ENCODE measurements around the gene CD47.

- TF ChIP-seq ZNF416 (CRISPR knock-in tag; IDR thresholded peaks at IDR 0.05) (no peak), ZNF232 (CRISPR knock-in tag; IDR thresholded peaks at IDR 0.05) (no peak), JUN (CRISPR knock-in tag; IDR thresholded peaks at IDR 0.05) (no peak), SP1 (CRISPR knock-in tag; conservative IDR thresholded peaks at IDR 0.05) (no peak), CTCF (IDR thresholded peaks at IDR 0.05) (no peak), JAZF1 (CRISPR knock-in tag; IDR thresholded peaks at IDR 0.05) (no peak), OVOL2 (CRISPR knock-in tag; IDR thresholded peaks at IDR 0.05; ENCODE audit: borderline replicate concordance) (no peak)
These were observed 6.6 kb upstream of the CD47 start for GRCh38 chr3:108097322-108098002.
